ENCODE measurements around the gene EEFSEC.

EEFSEC gene

GRCh38 chr3:128329491-128330213 is 176.4 kb downstream of the EEFSEC start:
- DNase-seq (ENCODE audit: low read depth in 2 of 2, low spot score in 1 of 2) = no peak

GRCh38 chr3:128330214-128330842 is 177.0 kb downstream of the EEFSEC start:
- DNase-seq (ENCODE audit: low read depth in 2 of 2, low spot score in 1 of 2) = no peak

GRCh38 chr3:128334086-128334645 is 180.9 kb downstream of the EEFSEC start:
- no peak for DNase-seq (ENCODE audit: low read depth in 2 of 2, low spot score in 1 of 2)

- no peak for DNase-seq (ENCODE audit: low read depth in 2 of 2, low spot score in 1 of 2)
Observed at GRCh38 chr3:128334766-128335165, 181.5 kb downstream of the EEFSEC start.

- DNase-seq (ENCODE audit: low read depth in 2 of 2, low spot score in 1 of 2) = no peak
Observed at GRCh38 chr3:128335621-128336296, 182.5 kb downstream of the EEFSEC start.

- no peak for DNase-seq (ENCODE audit: low read depth in 2 of 2, low spot score in 1 of 2)
Observed at GRCh38 chr3:128336337-128337156, 183.3 kb downstream of the EEFSEC start.

GRCh38 chr3:128337305-128337704 is 184.0 kb downstream of the EEFSEC start:
- no peak for DNase-seq (ENCODE audit: low read depth in 2 of 2, low spot score in 1 of 2)

GRCh38 chr3:128338536-128339330 is 185.5 kb downstream of the EEFSEC start:
- DNase-seq (ENCODE audit: low read depth in 2 of 2, low spot score in 1 of 2) = no peak

- no peak for DNase-seq (ENCODE audit: low read depth in 2 of 2, low spot score in 1 of 2)
Observed at GRCh38 chr3:128339491-128340012, 186.3 kb downstream of the EEFSEC start.

GRCh38 chr3:128340198-128340903 is 187.1 kb downstream of the EEFSEC start:
- DNase-seq (ENCODE audit: low read depth in 2 of 2, low spot score in 1 of 2) = no peak

GRCh38 chr3:128340904-128341555 is 187.7 kb downstream of the EEFSEC start:
- DNase-seq (ENCODE audit: low read depth in 2 of 2, low spot score in 1 of 2) = no peak

- no peak for DNase-seq (ENCODE audit: low read depth in 2 of 2, low spot score in 1 of 2)
Observed at GRCh38 chr3:128341659-128342395, 188.5 kb downstream of the EEFSEC start.

- no peak for DNase-seq (ENCODE audit: low read depth in 2 of 2, low spot score in 1 of 2)
Observed at GRCh38 chr3:128342701-128343180, 189.5 kb downstream of the EEFSEC start.

GRCh38 chr3:128343287-128344051 is 190.2 kb downstream of the EEFSEC start:
- no peak for DNase-seq (ENCODE audit: low read depth in 2 of 2, low spot score in 1 of 2)

GRCh38 chr3:128344052-128344735 is 190.9 kb downstream of the EEFSEC start:
- no peak for DNase-seq (ENCODE audit: low read depth in 2 of 2, low spot score in 1 of 2)

GRCh38 chr3:128345196-128345595 is 191.9 kb downstream of the EEFSEC start:
- no peak for DNase-seq (ENCODE audit: low read depth in 2 of 2, low spot score in 1 of 2)

GRCh38 chr3:128346562-128346961 is 193.3 kb downstream of the EEFSEC start:
- DNase-seq (ENCODE audit: low read depth in 2 of 2, low spot score in 1 of 2) = no peak

Measured in stimulated activated CD8-positive, alpha-beta memory T cell treated with anti-CD3 and anti-CD28 coated beads, Interleukin-4, amount 100 ng/mL, for 1 hour (primary cell).